Karpas-422 (cell line): ENCODE data around the gene PIGN. TPM values are rescaled to one million over a fixed set of nuclear protein-coding genes. Genes with fewer than 3 reads are reported as not detected.

ENCODE experiments used
- DNase-seq: peaks from one replicate; pipeline ENCODE4 v3.0.0-alpha.2; 2015
- H2AFZ ChIP-seq: fragments of 200-600 bp; sonication (generic); 2 replicates; pipeline ENCODE4 v1.6.1; 2014; ENCODE audit warnings: antibody characterized with exemption, low read length, mixed read lengths
- H3K27ac ChIP-seq: fragments of 200-600 bp; sonication (generic); 2 replicates; pipeline ENCODE4 v1.5.1; 2014; ENCODE audit warnings: mild to moderate bottlenecking, low read length, moderate library complexity
- H3K27me3 ChIP-seq: fragments of 200-600 bp; sonication (generic); 2 replicates; pipeline ENCODE4 v1.6.1; 2014; ENCODE audit warnings: low read length, mixed read lengths
- H3K36me3 ChIP-seq: fragments of 200-600 bp; sonication (generic); 2 replicates; pipeline ENCODE4 v1.6.1; 2014; ENCODE audit warnings: low read length, mixed read lengths; ENCODE audit not compliant: insufficient read depth
- H3K4me1 ChIP-seq: fragments of 200-600 bp; sonication (generic); 2 replicates; pipeline ENCODE4 v1.6.1; 2014; ENCODE audit warnings: mild to moderate bottlenecking, low read length, mixed read lengths
- H3K4me2 ChIP-seq: fragments of 200-600 bp; sonication (generic); 2 replicates; pipeline ENCODE4 v1.6.1; 2014; ENCODE audit warnings: low read length, low read depth, mild to moderate bottlenecking; ENCODE audit not compliant: poor library complexity, severe bottlenecking
- H3K4me3 ChIP-seq: fragments of 200-600 bp; sonication (generic); 2 replicates; pipeline ENCODE4 v1.5.1; 2014; ENCODE audit warnings: mild to moderate bottlenecking, antibody characterized with exemption, low read length, mixed read lengths
- H3K79me2 ChIP-seq: fragments of 200-600 bp; sonication (generic); 2 replicates; pipeline ENCODE4 v1.6.1; 2014; ENCODE audit warnings: mild to moderate bottlenecking, low read length, mixed read lengths
- H3K9ac ChIP-seq: fragments of 200-600 bp; sonication (generic); 2 replicates; pipeline ENCODE4 v1.6.0; 2014; ENCODE audit warnings: low read length
- H3K9me2 ChIP-seq: fragments of 200-600 bp; sonication (generic), shearing (Covaris generic); replicated peaks from 2 replicates; pipeline ENCODE4 v1.6.0; 2014; ENCODE audit warnings: mild to moderate bottlenecking, low read length, moderate library complexity; ENCODE audit not compliant: insufficient read depth
- H3K9me3 ChIP-seq: fragments of 300-700, 200-600 bp; sonication (generic); 2 replicates; pipeline ENCODE4 v1.6.1; 2014; ENCODE audit warnings: low read length, mixed read lengths
- H4K20me1 ChIP-seq: fragments of 200-600 bp; sonication (generic); 2 replicates; pipeline ENCODE4 v1.6.1; 2014; ENCODE audit warnings: mild to moderate bottlenecking, antibody characterized with exemption, low read length, low read depth; ENCODE audit not compliant: insufficient read depth
- total RNA-seq: library from RNA; depleted of rRNA; stranded (reverse); fragments of >200 nt; shearing (Covaris generic); gene quantifications from 2 replicates; pipeline ENCODE4 v1.2.3, GENCODE V29; 2014; ENCODE audit warnings: low replicate concordance

Gene PIGN
- total RNA-seq, 1 experiment from 2014 or later: 68.5 TPM

DNA sequence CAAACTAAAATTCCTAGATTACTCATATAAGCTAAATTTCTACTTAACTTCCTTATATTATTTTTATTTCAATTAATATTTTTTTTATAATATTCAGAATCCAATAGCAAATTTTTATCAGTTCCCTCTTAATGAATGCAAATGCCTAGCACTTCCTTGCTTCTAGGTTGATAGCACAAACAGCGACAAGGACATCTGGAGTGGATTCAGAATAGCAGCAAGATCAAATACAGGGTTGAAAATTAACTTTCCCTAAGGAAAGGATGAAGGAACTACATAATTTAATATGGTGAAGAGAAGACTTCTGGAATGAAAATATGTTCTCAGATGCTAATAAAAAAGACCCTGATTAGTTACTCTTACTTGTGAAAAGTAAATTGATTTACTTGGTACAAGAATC, 64.5 kb downstream of the PIGN start:
- Histone ChIP-seq H3K9me2 (no peaks in the 10 kb centered on the region), H3K36me3 (no peaks in the 10 kb centered on the region), H3K4me3 (no peak overlapping the region), H3K79me2 (no peaks in the 10 kb centered on the region; the same call in 1 of the 2 replicates), H3K9me3 (no peaks in the 10 kb centered on the region), H3K4me2 (no peak overlapping the region), H3K9ac (no peak overlapping the region), H3K27me3 (no peaks in the 10 kb centered on the region), H3K27ac (no peak overlapping the region), H2AFZ (no peak overlapping the region), H3K4me1 (no peaks in the 10 kb centered on the region), H4K20me1 (no peaks in the 10 kb centered on the region)
- DNase-seq: no peak

DNA sequence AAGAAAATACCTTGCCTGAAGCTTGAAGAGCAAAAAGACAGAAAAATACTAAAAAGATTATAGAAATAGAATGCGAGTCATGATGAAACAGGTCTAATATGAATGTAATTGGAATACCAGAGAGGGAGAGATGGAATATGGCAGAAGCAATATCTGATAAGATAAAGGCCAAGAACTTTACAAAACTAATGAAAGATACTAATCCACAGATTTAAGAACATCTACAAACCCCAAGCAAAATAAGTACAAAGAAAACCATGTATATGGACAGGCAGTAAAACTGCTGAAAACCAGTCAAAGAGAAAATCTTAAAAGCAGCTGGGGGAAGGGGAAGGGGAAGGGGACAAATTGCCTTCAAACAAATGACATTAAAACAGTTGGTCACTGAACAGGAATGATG, 67.0 kb downstream of the PIGN start:
- no peaks in the 10 kb centered on the region for H3K9me2 ChIP-seq
- H2AFZ ChIP-seq: no peak overlapping the region
- H3K36me3 ChIP-seq: no peaks in the 10 kb centered on the region
- H4K20me1 ChIP-seq: no peaks in the 10 kb centered on the region
- H3K27ac ChIP-seq: no peak overlapping the region
- no peaks in the 10 kb centered on the region; the same call in 1 of the 2 replicates for H3K79me2 ChIP-seq
- no peak overlapping the region for H3K4me3 ChIP-seq
- no peak overlapping the region for H3K4me2 ChIP-seq
- no peaks in the 10 kb centered on the region for H3K4me1 ChIP-seq
- no peak overlapping the region for H3K9ac ChIP-seq
- DNase-seq: no peak
- H3K9me3 ChIP-seq: no peaks in the 10 kb centered on the region
- H3K27me3 ChIP-seq: no peaks in the 10 kb centered on the region

DNA sequence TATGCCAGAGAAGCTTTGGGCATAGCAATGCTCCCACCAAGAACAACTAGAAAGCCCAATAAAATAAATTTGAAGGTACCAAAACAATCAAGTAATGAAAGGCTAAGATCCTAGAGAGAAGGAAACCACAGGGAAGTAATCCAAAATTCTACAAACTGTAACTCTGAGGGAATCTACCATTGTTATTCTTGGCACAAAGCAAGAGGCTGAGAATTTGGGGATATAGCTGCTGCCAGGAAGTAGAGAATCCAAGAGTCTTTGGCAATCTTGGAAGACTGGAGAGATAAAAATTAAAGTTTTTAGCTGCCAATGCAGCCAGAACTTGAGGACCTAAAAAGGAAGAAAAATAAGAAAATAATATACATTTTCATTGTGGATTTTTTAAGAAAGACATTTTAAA, 68.5 kb downstream of the PIGN start:
- no peak for DNase-seq
- no peak overlapping the region for H3K4me2 ChIP-seq
- no peak overlapping the region for H3K4me3 ChIP-seq
- H3K27ac ChIP-seq: no peak overlapping the region
- H3K9ac ChIP-seq: no peak overlapping the region
- no peaks in the 10 kb centered on the region for H3K36me3 ChIP-seq
- no peaks in the 10 kb centered on the region; the same call in 1 of the 2 replicates for H3K79me2 ChIP-seq
- H3K9me3 ChIP-seq: no peaks in the 10 kb centered on the region
- H4K20me1 ChIP-seq: no peaks in the 10 kb centered on the region
- H3K9me2 ChIP-seq: no peaks in the 10 kb centered on the region
- no peaks in the 10 kb centered on the region for H3K27me3 ChIP-seq
- no peak overlapping the region for H2AFZ ChIP-seq
- H3K4me1 ChIP-seq: no peaks in the 10 kb centered on the region

DNA sequence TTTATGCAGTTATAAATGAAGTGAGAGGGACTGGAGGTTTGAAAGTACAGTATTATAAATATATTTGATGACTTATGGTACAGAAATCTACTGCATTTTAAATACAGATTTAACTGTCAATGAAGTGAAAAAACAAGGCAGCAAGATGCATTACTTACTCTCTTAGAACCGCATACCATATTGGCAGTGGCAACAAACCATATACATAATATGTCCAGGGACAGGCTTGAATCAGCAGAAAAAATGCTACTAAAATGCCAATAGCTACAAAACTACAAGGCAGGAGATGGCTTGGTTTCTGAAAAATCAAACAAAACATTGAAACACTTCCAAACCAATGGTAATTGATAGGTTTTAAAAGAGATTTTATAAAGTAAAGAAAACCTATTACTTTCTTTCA, 77.2 kb downstream of the PIGN start:
- H3K9ac ChIP-seq: no peak overlapping the region
- no peaks in the 10 kb centered on the region for H3K27me3 ChIP-seq
- no peaks in the 10 kb centered on the region for H3K9me2 ChIP-seq
- no peaks in the 10 kb centered on the region; the same call in 1 of the 2 replicates for H3K36me3 ChIP-seq
- no peak overlapping the region for H2AFZ ChIP-seq
- DNase-seq: no peak
- H3K9me3 ChIP-seq: no peaks in the 10 kb centered on the region
- no peak overlapping the region for H3K4me3 ChIP-seq
- no peaks in the 10 kb centered on the region for H4K20me1 ChIP-seq
- H3K79me2 ChIP-seq: no peaks in the 10 kb centered on the region
- H3K4me1 ChIP-seq: peaks cover 5% of the 10 kb centered on the region
- H3K4me2 ChIP-seq: no peak overlapping the region
- no peak overlapping the region for H3K27ac ChIP-seq

DNA sequence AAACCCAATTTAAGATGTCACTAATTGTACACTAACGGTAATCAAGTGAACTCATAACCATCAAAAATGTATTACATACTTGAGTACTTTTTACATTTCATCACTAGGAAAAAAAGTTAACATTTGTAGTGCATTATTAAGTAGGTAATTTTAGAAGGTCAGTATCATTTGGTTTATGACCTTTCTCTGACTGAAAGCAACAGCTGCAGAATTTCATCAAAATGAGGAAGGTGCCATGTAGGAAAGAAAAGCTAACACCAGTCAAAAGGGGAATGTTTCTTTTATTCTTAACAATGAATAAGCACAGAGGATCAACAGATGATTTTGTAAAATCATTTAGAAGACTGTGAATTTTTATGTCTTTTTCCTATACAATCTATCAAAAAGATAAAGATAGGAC, 79.0 kb downstream of the PIGN start:
- H4K20me1 ChIP-seq: no peaks in the 10 kb centered on the region
- H3K4me1 ChIP-seq: peaks cover 5% of the 10 kb centered on the region
- no peak for DNase-seq
- H3K9ac ChIP-seq: no peak overlapping the region
- H3K36me3 ChIP-seq: peaks cover 3% of the 10 kb centered on the region; the same call in 1 of the 2 replicates
- no peak overlapping the region for H3K27ac ChIP-seq
- no peaks in the 10 kb centered on the region for H3K27me3 ChIP-seq
- H3K79me2 ChIP-seq: no peaks in the 10 kb centered on the region
- H3K9me3 ChIP-seq: no peaks in the 10 kb centered on the region
- no peak overlapping the region for H3K4me2 ChIP-seq
- H2AFZ ChIP-seq: no peak overlapping the region
- no peak overlapping the region for H3K4me3 ChIP-seq
- H3K9me2 ChIP-seq: no peaks in the 10 kb centered on the region

DNA sequence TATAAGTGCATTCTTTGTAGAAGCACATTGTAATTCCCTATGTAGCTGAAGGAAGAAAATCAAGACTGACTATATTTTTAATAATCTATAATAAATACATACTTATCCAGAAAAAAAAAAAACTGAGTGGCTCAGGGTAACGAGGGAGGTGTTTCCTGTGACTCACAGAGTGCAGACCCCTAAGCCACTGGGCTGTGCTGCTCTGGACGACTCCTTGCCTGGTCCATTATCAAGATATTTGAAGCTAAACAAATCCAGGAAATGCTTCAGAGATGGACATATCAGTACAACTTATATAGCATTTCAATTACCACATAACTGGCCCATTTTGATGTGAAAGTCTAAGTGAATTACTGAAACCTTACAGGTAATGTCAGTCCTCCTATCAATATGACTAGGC, 80.6 kb downstream of the PIGN start:
- H3K9me3 ChIP-seq: no peaks in the 10 kb centered on the region
- H3K9ac ChIP-seq: no peak overlapping the region

DNA sequence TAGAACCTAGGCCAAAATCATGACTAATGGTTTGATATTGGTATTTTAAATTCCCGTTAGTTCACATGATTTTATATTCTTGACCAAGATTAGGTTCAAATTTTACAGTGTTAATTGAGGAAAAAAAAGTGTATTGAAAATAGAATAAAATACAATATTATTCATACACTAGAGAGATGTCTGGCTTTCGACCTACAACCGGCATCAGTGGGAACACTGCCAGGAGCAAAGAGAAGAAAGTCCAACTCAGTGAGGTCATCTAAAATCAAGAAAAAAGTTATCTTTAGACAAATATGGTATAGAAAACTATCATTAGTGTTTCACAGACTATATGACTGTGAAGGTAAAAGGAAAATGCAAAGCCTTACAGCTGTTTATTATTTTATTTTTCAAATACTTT, 81.5 kb downstream of the PIGN start:
- H3K27ac ChIP-seq: no peak overlapping the region
- no peaks in the 10 kb centered on the region for H3K9me3 ChIP-seq
- no peak overlapping the region for H3K9ac ChIP-seq
- peaks cover 8% of the 10 kb centered on the region for H3K36me3 ChIP-seq
- H4K20me1 ChIP-seq: no peaks in the 10 kb centered on the region
- DNase-seq: no peak
- no peak overlapping the region for H3K4me2 ChIP-seq
- H2AFZ ChIP-seq: no peak overlapping the region
- H3K9me2 ChIP-seq: no peaks in the 10 kb centered on the region
- H3K27me3 ChIP-seq: no peaks in the 10 kb centered on the region
- H3K79me2 ChIP-seq: no peaks in the 10 kb centered on the region
- no peak overlapping the region for H3K4me3 ChIP-seq
- peaks cover 2% of the 10 kb centered on the region for H3K4me1 ChIP-seq

More for the DNA sequence above, 80.6 kb downstream of the PIGN start:
- H3K9me2 ChIP-seq: no peaks in the 10 kb centered on the region
- H3K4me3 ChIP-seq: no peak overlapping the region
- DNase-seq: no peak
- no peak overlapping the region for H3K4me2 ChIP-seq
- H3K27ac ChIP-seq: no peak overlapping the region
- H4K20me1 ChIP-seq: no peaks in the 10 kb centered on the region
- no peaks in the 10 kb centered on the region for H3K27me3 ChIP-seq
- no peaks in the 10 kb centered on the region for H3K4me1 ChIP-seq
- no peaks in the 10 kb centered on the region for H3K79me2 ChIP-seq
- peaks cover 3% of the 10 kb centered on the region; the same call in 1 of the 2 replicates for H3K36me3 ChIP-seq
- H2AFZ ChIP-seq: no peak overlapping the region

DNA sequence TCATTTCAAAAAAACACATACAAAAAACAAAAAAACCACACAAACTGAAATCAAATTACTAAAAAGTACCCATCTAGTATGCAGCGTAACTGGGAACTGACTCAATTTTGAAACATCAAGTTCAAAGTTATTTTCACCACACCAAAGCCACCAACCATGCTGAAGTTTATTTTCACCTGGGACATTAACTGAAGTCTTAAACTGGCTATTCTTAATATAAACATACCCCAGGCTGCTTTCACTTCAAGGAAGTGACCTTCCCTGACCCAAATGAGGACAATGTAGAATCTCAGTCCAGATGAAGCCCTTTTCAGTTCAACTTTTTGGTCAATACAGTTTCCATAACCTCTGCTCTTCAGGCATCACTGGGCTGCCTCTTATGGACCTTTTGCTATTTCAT, 84.6 kb downstream of the PIGN start:
- Histone ChIP-seq H3K27me3 (no peaks in the 10 kb centered on the region), H3K27ac (no peak overlapping the region), H3K9me2 (no peaks in the 10 kb centered on the region), H4K20me1 (no peaks in the 10 kb centered on the region), H2AFZ (no peak overlapping the region), H3K36me3 (peaks cover 37% of the 10 kb centered on the region), H3K9ac (no peak overlapping the region), H3K4me2 (no peak overlapping the region), H3K4me3 (no peak overlapping the region), H3K79me2 (no peaks in the 10 kb centered on the region), H3K9me3 (no peaks in the 10 kb centered on the region), H3K4me1 (peaks cover 8% of the 10 kb centered on the region)
- no peak for DNase-seq

DNA sequence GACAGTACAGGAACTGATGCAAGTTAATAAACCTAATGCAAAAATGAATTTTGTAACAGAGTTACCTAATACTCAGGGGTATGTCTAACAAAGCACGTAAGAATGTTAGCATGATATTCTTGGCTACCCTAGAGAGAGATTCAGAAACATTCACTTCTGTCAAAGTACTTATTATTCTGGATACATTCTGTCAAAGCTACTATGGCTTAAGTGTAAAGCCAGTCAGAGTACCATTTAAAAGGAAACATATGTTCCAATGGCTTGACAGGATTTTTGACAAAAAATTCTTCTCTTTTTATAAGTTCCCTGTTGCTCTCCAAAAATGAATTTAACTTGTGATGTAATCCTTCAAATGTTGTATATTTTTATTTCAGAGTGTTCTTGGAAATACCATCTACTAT, 85.5 kb downstream of the PIGN start:
- Histone ChIP-seq H4K20me1 (no peaks in the 10 kb centered on the region), H3K4me1 (peaks cover 8% of the 10 kb centered on the region), H3K9ac (no peak overlapping the region), H2AFZ (no peak overlapping the region), H3K27me3 (no peaks in the 10 kb centered on the region), H3K9me2 (no peaks in the 10 kb centered on the region), H3K9me3 (no peaks in the 10 kb centered on the region), H3K79me2 (no peaks in the 10 kb centered on the region), H3K27ac (no peak overlapping the region), H3K36me3 (peaks cover 37% of the 10 kb centered on the region), H3K4me3 (no peak overlapping the region), H3K4me2 (no peak overlapping the region)
- DNase-seq: no peak
